ENCODE results near the gene THUMPD3. TPM values are rescaled to one million over a fixed set of nuclear protein-coding genes. Genes with fewer than 3 reads are reported as not detected.

Gene THUMPD3
- total RNA-seq, 4 donors from 2014 or later, result 17.2 to 30.0 (median 20.2) TPM

GRCh38 chr3:9414826-9415225, 52.0 kb downstream of the THUMPD3 start:
- TF ChIP-seq, protein P1, sequence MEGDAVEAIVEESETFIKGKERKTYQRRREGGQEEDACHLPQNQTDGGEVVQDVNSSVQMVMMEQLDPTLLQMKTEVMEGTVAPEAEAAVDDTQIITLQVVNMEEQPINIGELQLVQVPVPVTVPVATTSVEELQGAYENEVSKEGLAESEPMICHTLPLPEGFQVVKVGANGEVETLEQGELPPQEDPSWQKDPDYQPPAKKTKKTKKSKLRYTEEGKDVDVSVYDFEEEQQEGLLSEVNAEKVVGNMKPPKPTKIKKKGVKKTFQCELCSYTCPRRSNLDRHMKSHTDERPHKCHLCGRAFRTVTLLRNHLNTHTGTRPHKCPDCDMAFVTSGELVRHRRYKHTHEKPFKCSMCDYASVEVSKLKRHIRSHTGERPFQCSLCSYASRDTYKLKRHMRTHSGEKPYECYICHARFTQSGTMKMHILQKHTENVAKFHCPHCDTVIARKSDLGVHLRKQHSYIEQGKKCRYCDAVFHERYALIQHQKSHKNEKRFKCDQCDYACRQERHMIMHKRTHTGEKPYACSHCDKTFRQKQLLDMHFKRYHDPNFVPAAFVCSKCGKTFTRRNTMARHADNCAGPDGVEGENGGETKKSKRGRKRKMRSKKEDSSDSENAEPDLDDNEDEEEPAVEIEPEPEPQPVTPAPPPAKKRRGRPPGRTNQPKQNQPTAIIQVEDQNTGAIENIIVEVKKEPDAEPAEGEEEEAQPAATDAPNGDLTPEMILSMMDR (IDR thresholded peaks at IDR 0.05), result no peak
- ATAC-seq (ENCODE audit: low FRiP score), result no peak

DNA sequence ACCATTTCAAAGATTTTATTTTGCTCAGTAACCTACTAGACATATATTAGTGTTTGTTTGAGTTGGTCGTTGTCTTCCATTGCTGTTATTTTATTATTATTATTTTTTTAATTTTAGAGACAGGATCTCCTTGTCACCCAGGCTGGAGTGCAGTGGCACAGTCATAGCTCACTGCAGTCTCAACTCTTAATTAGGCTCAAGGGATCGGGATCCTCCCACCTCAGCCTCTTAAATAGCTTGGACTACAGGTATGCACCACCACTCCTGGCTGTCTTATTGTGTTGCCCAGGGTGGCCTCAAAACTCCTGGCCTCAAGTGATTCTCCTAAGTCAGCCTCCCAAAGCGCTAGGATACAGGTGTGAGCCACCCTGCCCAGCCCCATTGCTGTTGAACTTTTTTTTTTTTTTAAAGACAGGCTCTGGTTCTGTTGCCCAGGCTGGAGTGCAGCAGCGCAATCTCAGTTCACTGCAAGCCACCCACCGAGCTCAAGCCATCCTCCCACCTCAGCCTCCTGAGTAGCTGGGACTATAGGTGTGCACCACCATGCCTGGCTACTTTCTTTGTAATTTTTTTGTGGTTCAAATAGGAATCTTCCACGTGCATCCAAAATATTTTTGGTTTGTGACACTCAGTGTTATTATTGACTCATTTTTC, 52.8 kb downstream of the THUMPD3 start:
- ATAC-seq (ENCODE audit: low FRiP score) (no peak), DNase-seq (ENCODE audit: low spot score) (no peak)
- TF ChIP-seq, protein P1 (IDR thresholded peaks at IDR 0.05), result no peak

More at GRCh38 chr3:9414826-9415225, 52.0 kb downstream of the THUMPD3 start:
- DNase-seq (ENCODE audit: low spot score), result no peak

- ATAC-seq (ENCODE audit: low FRiP score), result no peak
- TF ChIP-seq, protein P1 (IDR thresholded peaks at IDR 0.05), result no peak
- no peak for DNase-seq (ENCODE audit: low spot score)
These were observed 53.4 kb downstream of the THUMPD3 start for GRCh38 chr3:9416139-9416780.

GRCh38 chr3:9420850-9421549, 58.1 kb downstream of the THUMPD3 start:
- TF ChIP-seq, protein P1 (IDR thresholded peaks at IDR 0.05), result no peak
- DNase-seq (ENCODE audit: low spot score), result no peak
- no peak for ATAC-seq (ENCODE audit: low FRiP score)

DNA sequence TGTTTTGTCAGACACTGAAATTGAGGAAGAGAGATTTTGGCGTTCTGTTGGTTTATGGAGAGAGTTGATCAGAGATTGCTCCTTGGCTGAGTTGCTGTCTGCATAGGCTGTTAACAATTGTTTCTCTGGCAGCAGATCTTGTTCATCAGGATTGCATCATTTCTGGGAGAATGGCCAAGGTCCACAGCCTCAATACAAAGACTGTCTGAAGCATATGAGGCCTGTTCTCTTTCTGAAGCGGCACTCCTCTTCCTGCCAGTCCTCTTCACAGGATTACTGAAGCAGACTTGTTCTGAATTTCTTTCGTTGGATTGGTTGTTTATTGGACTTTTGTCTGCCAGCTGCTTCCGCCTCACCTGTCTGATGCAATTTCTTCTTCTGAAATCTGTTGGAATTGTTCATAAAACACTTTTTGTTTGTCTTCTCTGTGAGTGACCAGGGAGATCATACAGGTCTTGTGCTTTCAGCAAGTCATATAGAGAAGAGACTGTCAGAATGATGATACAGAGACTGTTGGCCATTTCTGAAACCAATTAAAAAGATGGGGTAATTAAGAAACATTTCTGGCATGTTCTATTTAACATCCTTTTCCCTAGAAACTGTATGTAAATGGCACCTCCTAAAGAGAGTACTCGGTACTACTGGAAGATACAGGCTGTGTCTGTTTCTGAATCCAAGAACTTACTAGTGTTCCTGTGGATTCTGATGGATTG, 60.0 kb downstream of the THUMPD3 start:
- TF ChIP-seq, protein P1 (IDR thresholded peaks at IDR 0.05), result no peak
- DNase-seq (ENCODE audit: low spot score) (peak; percentile 59), ATAC-seq (ENCODE audit: low FRiP score) (peak; percentile 95)

- ATAC-seq (ENCODE audit: low FRiP score) (no peak), DNase-seq (ENCODE audit: low spot score) (no peak)
- TF ChIP-seq, protein P1 (IDR thresholded peaks at IDR 0.05), result no peak
These were observed 65.6 kb downstream of the THUMPD3 start for GRCh38 chr3:9428411-9428810.

All from omental fat pad (tissue), 4 donors.